Testis (tissue), 3 donors: Measurements from ENCODE around the gene SLC7A6OS. TPM values are rescaled to one million over a fixed set of nuclear protein-coding genes. Genes with fewer than 3 reads are reported as not detected.

Source experiments
- DNase-seq: peaks from one replicate; pipeline ENCODE4 v3.0.0-alpha.2; 2019
- H3K27ac ChIP-seq, 2 donors: fragments of 200-600 bp; sonication (generic); one replicate each; pipeline ENCODE4 v1.5.1; 2019
- H3K27me3 ChIP-seq: fragments of 200-600 bp; sonication (generic); one replicate; pipeline ENCODE4 v1.5.1; 2019
- H3K36me3 ChIP-seq: fragments of 200-600 bp; sonication (generic); one replicate; pipeline ENCODE4 v1.5.1; 2017; ENCODE audit warnings: low read depth; ENCODE audit errors: missing control alignments
- H3K4me1 ChIP-seq: fragments of 200-600 bp; sonication (generic); one replicate; pipeline ENCODE4 v1.5.1; 2019
- H3K4me3 ChIP-seq, 2 donors: fragments of 200-600 bp; sonication (generic); one replicate each; pipeline ENCODE4 v1.5.1; 2017 to 2019
- H3K9me3 ChIP-seq: fragments of 200-600 bp; sonication (generic); one replicate; pipeline ENCODE4 v1.5.1; 2017
- CTCF ChIP-seq, 3 experiments: fragments of 450-650 bp in 2 of 3; fragments of 200-600 bp in 1 of 3; sonication (generic) in 1 of 3; IDR thresholded peaks; one replicate each; pipeline ENCODE4 v1.5.1; 2016 to 2019; ENCODE audit warnings: antibody characterized with exemption in 3 of 3, mild to moderate bottlenecking in 2 of 3, moderate library complexity in 1 of 3
- POLR2A ChIP-seq: fragments of 450-650 bp; IDR thresholded peaks from one replicate; pipeline ENCODE4 v1.6.1; 2017; ENCODE audit warnings: antibody characterized with exemption, mild to moderate bottlenecking, moderate library complexity
- WGBS, 2 donors: methylation state at CpG; one replicate each; pipeline ENCODE4 v1.1.5; 2018; 5-methylcytosine and 5-hydroxymethylcytosine counted together
- intact Hi-C: fragments of 100-400 bp; cut with DNase I; formaldehyde crosslinking; loops from one replicate; pipeline ENCODE4 v1.15.1; 2023; ENCODE audit warnings: low total_unique reads
- polyA plus RNA-seq: library from polyadenylated mRNA; stranded (reverse); fragments of 350-450 nt; fragmentation: Illumina TruSeq; extraction: RNeasy Lipid Tissue Mini Kit (QIAGEN cat#74804); gene quantifications from one replicate; pipeline ENCODE4 v1.2.3, GENCODE V29; 2014; ENCODE audit warnings: low read depth, low replicate concordance; ENCODE audit not compliant: insufficient read depth
- small RNA-seq, 2 donors: library from RNA; depleted of rRNA; stranded (forward); fragments of <200 nt; gene quantifications; one replicate each; pipeline ENCODE3, GENCODE V24; 2016
- total RNA-seq, 2 donors: library from RNA; depleted of rRNA; stranded (reverse); fragments of >200 nt; gene quantifications; one replicate each; pipeline ENCODE4 v1.2.3, GENCODE V29; 2016

The SLC7A6OS gene
- total and polyA plus RNA-seq, 3 donors from 2014 or later: 14.7 to 25.8 (median 24.3) TPM

DNA sequence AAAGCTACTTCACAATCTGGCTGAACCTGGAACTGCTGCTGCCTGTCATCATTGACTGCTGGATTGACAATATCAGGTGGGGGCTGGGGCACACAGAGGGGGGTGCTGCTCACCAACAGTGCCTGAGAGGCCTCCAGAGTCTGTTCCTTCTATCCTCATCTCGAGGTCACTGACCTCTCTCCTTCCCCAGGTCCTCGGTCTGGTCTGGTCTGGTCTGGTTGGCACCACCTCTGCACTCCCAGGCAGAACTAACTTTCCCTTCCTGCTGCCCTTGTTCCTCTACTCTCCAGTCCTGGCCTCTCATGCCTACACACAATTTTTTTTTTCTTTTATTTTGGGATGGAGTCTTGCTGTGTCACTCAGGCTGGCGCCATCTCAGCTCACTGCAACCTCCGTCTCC lies 61.4 kb downstream of the SLC7A6OS start:
- no peaks in the 10 kb centered on the region for H3K36me3 ChIP-seq
- H3K9me3 ChIP-seq: no peaks in the 10 kb centered on the region
- no peak for DNase-seq
- TF ChIP-seq CTCF (IDR thresholded peaks at IDR 0.05) (no peak), POLR2A (no peak)
- intact Hi-C loops: no loop called here
- H3K4me1 ChIP-seq: peaks cover 13% of the 10 kb centered on the region
- H3K27me3 ChIP-seq: no peaks in the 10 kb centered on the region
- WGBS, 2 donors: 83 to 95% methylated on average over 4 of the region's 4 CpGs
- H3K4me3 ChIP-seq: no peak overlapping the region
- no peak overlapping the region for H3K27ac ChIP-seq

Small RNAs within 50 kb of the gene (small RNA-seq; reads per million reads assigned to genes)
- gene RNU4-30P: 0 reads per million in 2 donors
- 0 reads per million in 2 donors for gene RNU6-1262P

Other genes starting within 250 kb of the SLC7A6OS start
- gene NFATC3, start 225.6 kb downstream of the SLC7A6OS start, total RNA-seq: 100 to 1,000 TPM in 1 of 2 donors, 10 to 100 TPM in 1; 94.7 to 115 TPM
- 78.0 TPM for gene NFATC3, start 225.6 kb downstream of the SLC7A6OS start, polyA plus RNA-seq
- gene ESRP2, start 74.8 kb downstream of the SLC7A6OS start, total RNA-seq: 10 to 100 TPM; 12.8 to 14.6 TPM
- gene ESRP2, start 74.8 kb downstream of the SLC7A6OS start, polyA plus RNA-seq: 30.6 TPM
- gene PLA2G15, start 65.6 kb downstream of the SLC7A6OS start, total RNA-seq: 10 to 100 TPM; 37.2 to 44.7 TPM
- gene PLA2G15, start 65.6 kb downstream of the SLC7A6OS start, polyA plus RNA-seq: 27.3 TPM
- 10 to 100 TPM; 42.2 to 48.6 TPM for gene SLC7A6, start 46.4 kb downstream of the SLC7A6OS start, total RNA-seq
- 28.6 TPM for gene SLC7A6, start 46.4 kb downstream of the SLC7A6OS start, polyA plus RNA-seq
- 100 to 1,000 TPM in 1 of 2 donors, 10 to 100 TPM in 1; 99.3 to 111 TPM for gene PRMT7, start 73 bp upstream of the SLC7A6OS start, total RNA-seq
- 47.9 TPM for gene PRMT7, start 73 bp upstream of the SLC7A6OS start, polyA plus RNA-seq
- gene SMPD3, start 137.6 kb upstream of the SLC7A6OS start, total RNA-seq: 10 to 100 TPM; 20.6 to 23.4 TPM
- gene SMPD3, start 137.6 kb upstream of the SLC7A6OS start, polyA plus RNA-seq: 13.3 TPM
- 10 to 100 TPM; 31.5 to 49.1 TPM for gene ZFP90, start 228.3 kb upstream of the SLC7A6OS start, total RNA-seq
- 19.9 TPM for gene ZFP90, start 228.3 kb upstream of the SLC7A6OS start, polyA plus RNA-seq